K562 (cell line): ENCODE results near the gene HK1. TPM values are rescaled to one million over a fixed set of nuclear protein-coding genes. Genes with fewer than 3 reads are reported as not detected.

Experiments
- ADNP ChIP-seq: fragments of 200-800 bp; sonication (Bioruptor generic); IDR thresholded peaks from 2 replicates; pipeline ENCODE4 v1.6.1; 2016; ENCODE audit warnings: missing genetic modification characterization, missing compliant biosample characterization
- BRD4 ChIP-seq: fragments of 200-600 bp; sonication (generic); IDR thresholded peaks from 2 replicates; pipeline ENCODE4 v1.6.1; 2017; ENCODE audit warnings: inconsistent platforms
- CBFB ChIP-seq: sonication (generic); formaldehyde crosslinking; IDR thresholded peaks from 2 replicates; pipeline ENCODE4 v1.4.0; 2020; ENCODE audit warnings: mild to moderate bottlenecking, missing genetic modification reagents
- CGGBP1 ChIP-seq: fragments of 250-450 bp; sonication (Bioruptor Pico); IDR thresholded peaks from 2 replicates; pipeline ENCODE4 v1.9.0; 2021; ENCODE audit warnings: mild to moderate bottlenecking
- CHD1 ChIP-seq: fragments of 200-600 bp; sonication (generic); IDR thresholded peaks from one replicate; pipeline ENCODE4 v1.6.1; 2012; ENCODE audit warnings: mild to moderate bottlenecking, moderate library complexity, low read length, inconsistent platforms
- COPS2 ChIP-seq: fragments of 450-650 bp; conservative IDR thresholded peaks from 2 replicates; pipeline ENCODE4 v1.6.1; 2016; ENCODE audit warnings: mild to moderate bottlenecking, moderate library complexity
- ESRRA ChIP-seq: fragments of 450-650 bp; IDR thresholded peaks from 2 replicates; pipeline ENCODE4 v1.6.1; 2014; ENCODE audit warnings: low read depth, mild to moderate bottlenecking, moderate library complexity, borderline replicate concordance
- ESRRB ChIP-seq: fragments of 250-450 bp; sonication (Bioruptor Pico); IDR thresholded peaks from 2 replicates; pipeline ENCODE4 v1.5.0; 2020; ENCODE audit warnings: mild to moderate bottlenecking, moderate library complexity, borderline replicate concordance
- MED1 ChIP-seq: sonication (generic); formaldehyde crosslinking; IDR thresholded peaks from 2 replicates; pipeline ENCODE4 v1.8.1; 2023; ENCODE audit warnings: missing genetic modification reagents, borderline replicate concordance
- MEIS2 ChIP-seq: fragments of 450-650 bp; IDR thresholded peaks from 2 replicates; pipeline ENCODE4 v1.6.1; 2014; ENCODE audit warnings: mild to moderate bottlenecking; ENCODE audit not compliant: partially characterized antibody
- MYNN ChIP-seq, 2 experiments: sonication (generic); formaldehyde crosslinking in 1 of 2; IDR thresholded peaks; 2 replicates each; pipeline versions ENCODE4 v1.5.0 to v1.6.1; 2016 to 2020; ENCODE audit warnings: antibody characterized with exemption in 1 of 2, missing genetic modification reagents in 1 of 2
- NFYB ChIP-seq: IDR thresholded peaks from 2 replicates; pipeline ENCODE4 v1.6.1; 2011; ENCODE audit warnings: mild to moderate bottlenecking, moderate library complexity; ENCODE audit not compliant: insufficient read length; ENCODE audit errors: extremely low read depth
- POLR2A ChIP-seq: fragments of 450-650 bp; conservative IDR thresholded peaks from 2 replicates; pipeline ENCODE4 v1.6.1; 2016
- POLR3G ChIP-seq: IDR thresholded peaks from 2 replicates; pipeline ENCODE4 v1.6.1; 2011; ENCODE audit not compliant: insufficient read length, insufficient replicate concordance; ENCODE audit errors: extremely low read depth
- RBM15 ChIP-seq: fragments of 200-400 bp; formaldehyde crosslinking; IDR thresholded peaks from 2 replicates; pipeline ENCODE4 v1.6.1; 2018; ENCODE audit warnings: mild to moderate bottlenecking, low read length, moderate library complexity; ENCODE audit not compliant: insufficient read depth
- RCOR1 ChIP-seq, 2 experiments: IDR thresholded peaks; 2 replicates each; pipeline ENCODE4 v1.6.1; 2012; ENCODE audit warnings: low read depth in 2 of 2, low read length in 2 of 2, borderline replicate concordance in 1 of 2, improper control_type of control experiment in 1 of 2
- RFX7 ChIP-seq: fragments of 250-450 bp; sonication (Bioruptor Pico); IDR thresholded peaks from 2 replicates; pipeline ENCODE4 v1.5.1; 2021; ENCODE audit warnings: mild to moderate bottlenecking
- SMARCE1 ChIP-seq: fragments of 450-650 bp; IDR thresholded peaks from 2 replicates; pipeline ENCODE4 v1.7.1; 2016; ENCODE audit warnings: mild to moderate bottlenecking
- SRF ChIP-seq, 2 experiments: fragments of 250-450, 450-650 bp in 1 of 2; sonication (Bioruptor Pico) in 1 of 2; sonication (generic) in 1 of 2; formaldehyde crosslinking; IDR thresholded peaks; 2 replicates each; pipeline versions ENCODE4 v1.5.0 to v1.5.1; 2020 to 2022; ENCODE audit warnings: mild to moderate bottlenecking in 1 of 2, missing genetic modification reagents in 1 of 2
- TAF9B ChIP-seq: fragments of 450-650 bp; IDR thresholded peaks from 2 replicates; pipeline ENCODE4 v1.6.1; 2018; ENCODE audit warnings: mild to moderate bottlenecking; ENCODE audit not compliant: partially characterized antibody
- TCFL5 ChIP-seq: fragments of 250-450 bp; sonication (Bioruptor Pico); conservative IDR thresholded peaks from 2 replicates; pipeline ENCODE4 v1.6.1; 2021; ENCODE audit warnings: mild to moderate bottlenecking, moderate library complexity, matching md5 sums
- TRIM24 ChIP-seq, 2 experiments: fragments of 450-650 bp; IDR thresholded peaks; 2 replicates each; pipeline ENCODE4 v1.6.1; 2016
- XRCC3 ChIP-seq: fragments of 450-650 bp; IDR thresholded peaks from 2 replicates; pipeline ENCODE4 v1.6.1; 2017; ENCODE audit warnings: mild to moderate bottlenecking, moderate library complexity
- ZNF224 ChIP-seq: sonication (generic); formaldehyde crosslinking; IDR thresholded peaks from 2 replicates; pipeline ENCODE4 v1.8.0; 2022; ENCODE audit warnings: mild to moderate bottlenecking, missing genetic modification reagents
- ZNF354B ChIP-seq: fragments of 250-450 bp; sonication (Bioruptor Pico); IDR thresholded peaks from 2 replicates; pipeline ENCODE4 v1.4.0; 2020
- ZNF398 ChIP-seq: fragments of 250-450 bp; sonication (Bioruptor Pico); IDR thresholded peaks from 2 replicates; pipeline ENCODE4 v1.8.0; 2021; ENCODE audit warnings: moderate library complexity, mild to moderate bottlenecking, inconsistent platforms
- ZNF444 ChIP-seq: fragments of 250-450 bp; sonication (Bioruptor Pico); IDR thresholded peaks from 2 replicates; pipeline ENCODE4 v1.4.0; 2020; ENCODE audit warnings: mild to moderate bottlenecking, moderate library complexity
- ZNF584 ChIP-seq: fragments of 200-800 bp; sonication (Bioruptor generic); IDR thresholded peaks from 2 replicates; pipeline ENCODE4 v1.6.1; 2016; ENCODE audit warnings: low read depth, mild to moderate bottlenecking, missing genetic modification characterization, missing compliant biosample characterization
- polyA plus RNA-seq, 8 experiments: library from polyadenylated mRNA; depleted of rRNA in 4 of 8; stranded (reverse) in 5 of 8; unstranded in 3 of 8; fragments of >200 nt; fragmentation: Nextera tagmentation in 2 of 8; fragmentation: Illumina TruSeq in 1 of 8; extraction: Ambion mirVana in 2 of 8; extraction: Trizol in 1 of 8; gene quantifications; 2 replicates each; pipeline versions ENCODE4 v1.2.1 to v1.2.3, GENCODE V29; 2011 to 2014; ENCODE audit warnings: inconsistent platforms in 1 of 8, missing spikeins in 1 of 8
- total RNA-seq, 7 experiments: library from RNA; depleted of rRNA in 6 of 7; stranded (reverse); fragments of >200 nt in 6 of 7; fragmentation: Illumina TruSeq in 2 of 7; extraction: Trizol in 2 of 7; gene quantifications; 2 replicates each; pipeline versions ENCODE4 v1.2.1 to v1.2.3, GENCODE V29; 2011 to 2021; ENCODE audit warnings: low replicate concordance in 1 of 7
- TF ChIP-seq, protein P1 (sequence below): sonication (generic); formaldehyde crosslinking; IDR thresholded peaks from 2 replicates; pipeline ENCODE4 v1.8.1; 2023; ENCODE audit warnings: mild to moderate bottlenecking, missing genetic modification reagents

Gene HK1
- total and polyA plus RNA-seq, 9 of the 15 experiments (the other 6 are each of a cell fraction or from before 2014, with no cell fraction given): 29.2 to 444 (median 193) TPM

DNA sequence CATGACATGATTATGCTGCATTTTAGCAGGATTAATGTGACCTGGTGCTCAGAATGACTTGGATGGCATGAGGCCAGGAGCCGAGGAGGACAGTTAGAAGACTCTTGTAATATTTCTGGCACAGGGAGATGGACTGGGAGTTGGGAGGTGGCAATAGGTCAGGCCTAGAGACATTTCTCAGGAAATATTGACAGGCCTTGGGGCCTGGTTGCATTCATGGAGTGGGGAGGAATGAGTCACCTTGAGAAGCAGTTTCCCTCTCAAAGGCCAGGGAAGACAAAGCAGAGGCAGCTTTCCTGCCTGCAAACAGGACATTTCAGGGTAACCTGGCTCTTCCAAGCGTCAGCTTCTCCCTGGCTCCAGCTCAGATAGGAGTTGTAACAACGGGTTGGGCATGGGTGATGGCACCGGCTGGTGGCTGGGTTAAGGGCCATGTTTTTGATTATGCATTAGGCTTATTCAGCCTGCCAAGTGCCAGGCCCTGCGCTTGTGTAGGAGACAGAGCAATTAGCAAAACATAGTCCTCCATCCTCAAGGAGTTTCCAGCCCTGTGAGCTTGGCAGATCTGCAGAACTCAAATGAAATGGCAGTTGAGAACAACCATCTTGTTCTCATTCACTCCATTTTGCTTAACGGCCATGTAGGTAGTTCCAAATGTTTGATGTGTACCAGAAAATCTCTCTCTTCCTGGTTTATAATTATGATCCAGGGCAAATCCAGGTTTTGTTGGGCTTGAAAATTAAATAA is 38.2 kb downstream of the HK1 start (continued):
- TF ChIP-seq SMARCE1: no peak
- no peak for TF ChIP-seq ZNF444 (CRISPR knock-in tag)
- TF ChIP-seq MED1 (CRISPR knock-in tag): no peak
- TF ChIP-seq ESRRA: peak; percentile 57; the same call in 1 of the 2 replicates
- TF ChIP-seq ZNF354B (CRISPR knock-in tag): no peak
- no peak for TF ChIP-seq RBM15
- TF ChIP-seq CGGBP1: no peak
- TF ChIP-seq TAF9B: no peak
- no peak for TF ChIP-seq CBFB (CRISPR knock-in tag)
- TF ChIP-seq MEIS2: peak; percentile 64
- no peak for TF ChIP-seq POLR3G
- no peak for TF ChIP-seq TCFL5 (CRISPR knock-in tag)
- TF ChIP-seq ADNP: no peak
- TF ChIP-seq BRD4: no peak
- TF ChIP-seq ZNF398: 0 out of 2 replicates have a peak, but pooled peaks have one; percentile 30
- TF ChIP-seq TRIM24 (IDR thresholded peaks at IDR 0.05): no peak
- TF ChIP-seq POLR2A: no peak
- no peak for TF ChIP-seq ZNF584
- TF ChIP-seq, protein P1, sequence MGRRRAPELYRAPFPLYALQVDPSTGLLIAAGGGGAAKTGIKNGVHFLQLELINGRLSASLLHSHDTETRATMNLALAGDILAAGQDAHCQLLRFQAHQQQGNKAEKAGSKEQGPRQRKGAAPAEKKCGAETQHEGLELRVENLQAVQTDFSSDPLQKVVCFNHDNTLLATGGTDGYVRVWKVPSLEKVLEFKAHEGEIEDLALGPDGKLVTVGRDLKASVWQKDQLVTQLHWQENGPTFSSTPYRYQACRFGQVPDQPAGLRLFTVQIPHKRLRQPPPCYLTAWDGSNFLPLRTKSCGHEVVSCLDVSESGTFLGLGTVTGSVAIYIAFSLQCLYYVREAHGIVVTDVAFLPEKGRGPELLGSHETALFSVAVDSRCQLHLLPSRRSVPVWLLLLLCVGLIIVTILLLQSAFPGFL (CRISPR knock-in tag): no peak
- no peak for TF ChIP-seq MYNN (IDR thresholded peaks at IDR 0.05)
- TF ChIP-seq MYNN (CRISPR knock-in tag; IDR thresholded peaks at IDR 0.05): no peak
- no peak for TF ChIP-seq SRF (CRISPR knock-in tag; IDR thresholded peaks at IDR 0.05)
- TF ChIP-seq NFYB: no peak
- TF ChIP-seq ESRRB (CRISPR knock-in tag): no peak
- TF ChIP-seq ZNF224 (CRISPR knock-in tag): no peak
- no peak for TF ChIP-seq RFX7 (CRISPR knock-in tag)
- TF ChIP-seq XRCC3: no peak
- peak; percentile 35 for TF ChIP-seq CHD1
- no peak for TF ChIP-seq COPS2
- TF ChIP-seq RCOR1 (IDR thresholded peaks at IDR 0.05; ENCODE audit: borderline replicate concordance in 1 of 2, low read depth in 2 of 2, low read length in 2 of 2): no peak
